Large intestine (tissue), 3 donors: ENCODE results near the gene SNX27. TPM values are rescaled to one million over a fixed set of nuclear protein-coding genes. Genes with fewer than 3 reads are reported as not detected.
"Not testable (repeated sequence)": the region's sequence is repeated elsewhere in the genome, so short reads cannot be mapped to it uniquely, and the experiment has no call there.

ENCODE experiments used
- DNase-seq, 2 donors: peaks; one replicate each; pipeline versions ENCODE4 v3.0.0 to v3.0.0-alpha.2; 2013
- H3K27ac ChIP-seq: one replicate; pipeline ENCODE4 v1.5.1; 2013; ENCODE audit warnings: low read length
- H3K27me3 ChIP-seq: 2 replicates; pipeline ENCODE4 v1.6.1; 2013; ENCODE audit warnings: low read length; ENCODE audit not compliant: control insufficient read depth, insufficient read depth
- H3K36me3 ChIP-seq: 2 replicates; pipeline ENCODE4 v1.6.1; 2013; ENCODE audit warnings: low read length; ENCODE audit not compliant: control insufficient read depth, insufficient read depth
- H3K4me1 ChIP-seq: one replicate; pipeline ENCODE4 v1.6.1; 2013; ENCODE audit warnings: low read length; ENCODE audit not compliant: control insufficient read depth, insufficient read depth
- H3K4me3 ChIP-seq: one replicate; pipeline ENCODE4 v1.5.1; 2013; ENCODE audit warnings: low read length
- H3K9me3 ChIP-seq: one replicate; pipeline ENCODE4 v1.6.1; 2013; ENCODE audit warnings: mild to moderate bottlenecking, low read depth, low read length, moderate library complexity; ENCODE audit not compliant: control insufficient read depth
- WGBS: methylation state at CpG from one replicate; pipeline ENCODE4 v1.1.5; 2013; ENCODE audit warnings: low lambda C conversion rate; ENCODE audit not compliant: insufficient coverage; 5-methylcytosine and 5-hydroxymethylcytosine counted together
- polyA plus RNA-seq: library from polyadenylated mRNA; unstranded; fragments of 120-200 nt; gene quantifications from one replicate; pipeline ENCODE4 v1.2.1, GENCODE V29; 2013

The SNX27 gene
- polyA plus RNA-seq, 1 donor = 20.0 TPM

DNA sequence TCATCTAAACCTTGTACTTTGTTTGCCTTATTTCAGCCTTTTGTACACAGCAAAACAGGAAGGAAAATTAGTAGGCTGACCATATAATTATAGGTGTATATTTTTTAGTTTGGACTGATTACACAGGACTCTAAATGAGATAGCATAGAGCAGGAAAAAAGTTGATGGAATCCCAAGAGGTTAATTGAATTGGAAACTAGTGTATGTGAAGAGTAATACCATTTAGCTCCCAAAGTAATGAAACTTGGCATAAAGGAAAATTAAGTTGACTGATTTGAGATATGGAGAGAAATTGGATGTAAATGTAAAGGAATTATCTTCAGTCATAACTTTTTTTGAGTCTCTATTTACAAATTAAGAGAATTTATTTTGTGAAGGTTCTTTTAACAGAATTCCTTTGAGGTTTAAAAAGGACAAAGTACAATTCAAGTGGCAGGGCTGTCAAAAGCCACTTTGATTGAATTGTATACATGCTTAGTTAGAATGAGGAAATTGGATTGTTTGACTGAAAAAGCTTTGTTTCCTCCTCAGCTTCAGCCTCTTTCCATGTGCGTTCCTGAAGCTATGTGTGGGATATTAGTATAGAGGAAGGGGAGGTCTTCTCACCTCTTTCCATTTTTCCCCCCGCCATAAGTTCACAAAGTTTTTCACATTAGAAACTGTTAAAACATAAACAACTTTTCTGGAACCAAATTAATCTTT lies 26.4 kb downstream of the SNX27 start:
- no peaks in the 10 kb centered on the region for H3K9me3 ChIP-seq
- peaks cover 6% of the 10 kb centered on the region for H3K4me1 ChIP-seq
- no peak overlapping the region for H3K27ac ChIP-seq
- no CpG with 5 or more reads among the region's 2 CpGs for WGBS
- H3K27me3 ChIP-seq = no peaks in the 10 kb centered on the region
- no peak overlapping the region for H3K4me3 ChIP-seq
- peak in 1 of 2 donors; percentile 21 for DNase-seq
- H3K36me3 ChIP-seq = no peaks in the 10 kb centered on the region

- Histone ChIP-seq H3K36me3 (no peaks in the 10 kb centered on the region), H3K4me1 (peaks cover 6% of the 10 kb centered on the region), H3K27ac (no peak overlapping the region), H3K9me3 (no peaks in the 10 kb centered on the region), H3K27me3 (no peaks in the 10 kb centered on the region), H3K4me3 (no peak overlapping the region)
- peak in 1 of 2 donors; percentile 17 for DNase-seq
- WGBS = no CpG with 5 or more reads among the region's 9 CpGs
Measured at GRCh38 chr1:151638812-151639211, 27.0 kb downstream of the SNX27 start.

- Histone ChIP-seq H3K4me3 (no peak overlapping the region), H3K4me1 (peaks cover 6% of the 10 kb centered on the region), H3K36me3 (no peaks in the 10 kb centered on the region), H3K27ac (no peak overlapping the region), H3K9me3 (no peaks in the 10 kb centered on the region), H3K27me3 (no peaks in the 10 kb centered on the region)
- DNase-seq = peak in 1 of 2 donors; percentile 54
- WGBS = 40% methylated on average over 1 of the region's 2 CpGs
Measured at GRCh38 chr1:151639466-151639865, 27.6 kb downstream of the SNX27 start.

DNA sequence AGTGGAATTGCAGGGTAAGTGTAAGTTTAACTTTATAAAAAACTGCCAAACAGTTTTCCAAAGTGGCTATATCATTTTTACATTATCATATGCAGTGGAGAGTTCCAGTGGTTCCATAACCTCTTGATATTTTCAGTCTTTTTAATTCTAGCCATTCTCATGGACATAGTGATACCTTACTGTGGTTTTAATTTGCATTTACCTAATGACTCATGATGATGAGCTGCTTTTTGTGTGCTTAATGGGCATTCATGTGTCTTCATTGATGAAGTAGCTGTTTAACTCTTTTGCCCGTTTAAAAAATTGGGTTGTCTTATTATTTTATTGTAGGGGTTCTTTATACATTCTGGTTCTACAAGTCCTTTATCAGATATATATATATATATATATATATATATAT lies 29.4 kb downstream of the SNX27 start:
- no peak for DNase-seq
- no peaks in the 10 kb centered on the region for H3K27me3 ChIP-seq
- peaks cover 2% of the 10 kb centered on the region for H3K9me3 ChIP-seq
- peaks cover 4% of the 10 kb centered on the region for H3K36me3 ChIP-seq
- WGBS = 100% methylated on average over 1 of the region's 1 CpG
- no peak overlapping the region for H3K27ac ChIP-seq
- H3K4me1 ChIP-seq = peaks cover 6% of the 10 kb centered on the region
- H3K4me3 ChIP-seq = no peak overlapping the region

DNA sequence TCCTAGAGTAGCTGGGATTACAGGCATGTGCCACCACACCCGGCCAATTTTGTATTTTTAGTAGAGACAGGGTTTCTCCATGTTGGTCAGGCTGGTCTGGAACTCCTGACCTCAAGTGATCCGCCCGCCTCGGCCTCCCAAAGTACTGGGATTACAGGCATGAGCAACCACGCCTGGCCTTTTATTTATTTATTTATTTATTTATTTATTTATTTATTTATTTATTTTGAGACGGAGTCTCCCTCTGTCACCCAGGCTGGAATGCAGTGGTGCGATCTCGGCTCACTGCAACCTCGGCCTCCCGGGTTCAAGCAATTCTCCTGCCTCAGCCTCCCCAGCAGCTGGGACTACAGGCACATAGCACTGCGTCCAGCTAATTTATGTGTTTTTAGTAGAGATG lies 31.2 kb downstream of the SNX27 start:
- 100% methylated on average over 1 of the region's 11 CpGs for WGBS
- H3K27me3 ChIP-seq = not testable (repeated sequence)

GRCh38 chr1:151644001-151644400 lies 32.2 kb downstream of the SNX27 start:
- Histone ChIP-seq H3K4me3 (no peak overlapping the region), H3K36me3 (peaks cover 6% of the 10 kb centered on the region), H3K27ac (no peak overlapping the region), H3K4me1 (peaks cover under 1% of the 10 kb centered on the region), H3K9me3 (peaks cover 6% of the 10 kb centered on the region), H3K27me3 (no peaks in the 10 kb centered on the region)
- no CpG with 5 or more reads among the region's 2 CpGs for WGBS
- no peak for DNase-seq

More for the DNA sequence above, 31.2 kb downstream of the SNX27 start:
- not testable (repeated sequence) for H3K9me3 ChIP-seq, H3K27ac ChIP-seq, H3K4me3 ChIP-seq, H3K4me1 ChIP-seq, DNase-seq, H3K36me3 ChIP-seq

DNA sequence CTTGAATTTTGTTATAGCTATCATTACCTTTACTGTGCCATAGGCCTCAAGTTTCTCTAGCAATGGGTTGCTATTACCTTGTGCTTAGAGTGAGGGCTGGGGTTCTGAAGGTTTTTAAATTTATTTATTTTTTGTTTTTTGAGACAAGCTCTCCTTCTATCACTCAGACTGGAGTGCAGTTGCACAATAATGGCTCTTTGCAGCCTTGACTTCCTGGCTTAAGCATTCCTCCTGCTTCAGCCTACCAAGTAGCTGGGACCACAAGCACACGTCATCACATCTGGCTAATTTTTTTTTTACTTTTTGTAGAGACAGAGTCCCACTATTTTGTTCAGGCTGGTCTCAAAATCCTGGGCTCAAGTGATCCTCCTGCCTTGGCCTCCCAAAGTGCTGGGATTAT lies 41.5 kb downstream of the SNX27 start:
- peaks cover 9% of the 10 kb centered on the region for H3K36me3 ChIP-seq
- peaks cover 13% of the 10 kb centered on the region for H3K9me3 ChIP-seq
- no peak for DNase-seq
- WGBS = no CpG with 5 or more reads among the region's 1 CpG
- no peaks in the 10 kb centered on the region for H3K27me3 ChIP-seq
- H3K4me1 ChIP-seq = no peaks in the 10 kb centered on the region
- H3K4me3 ChIP-seq = no peak overlapping the region
- no peak overlapping the region for H3K27ac ChIP-seq

DNA sequence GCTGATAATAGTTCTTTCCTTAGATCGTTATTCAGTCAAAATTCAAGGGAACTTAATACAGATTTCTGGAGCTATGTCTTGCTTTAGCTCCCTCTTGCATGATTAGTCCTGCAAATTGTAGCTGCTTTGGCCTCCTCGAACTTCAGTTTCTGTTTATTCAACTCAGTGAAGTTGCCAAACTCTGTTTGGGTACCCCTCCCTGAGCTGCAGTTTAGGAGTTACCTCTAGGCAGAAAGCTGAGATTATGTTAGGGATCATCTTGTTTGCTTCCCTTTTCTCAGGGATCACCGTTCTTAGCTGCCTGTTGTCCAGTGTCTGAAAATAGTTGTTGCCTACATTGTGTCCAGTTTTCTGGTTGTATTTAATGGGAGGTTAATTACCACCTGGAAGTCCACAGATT lies 43.5 kb downstream of the SNX27 start:
- no peaks in the 10 kb centered on the region for H3K27me3 ChIP-seq
- no peaks in the 10 kb centered on the region for H3K4me1 ChIP-seq
- H3K4me3 ChIP-seq = no peak overlapping the region
- H3K27ac ChIP-seq = no peak overlapping the region
- DNase-seq = no peak
- H3K36me3 ChIP-seq = peaks cover 12% of the 10 kb centered on the region
- peaks cover 9% of the 10 kb centered on the region for H3K9me3 ChIP-seq
- no CpG with 5 or more reads among the region's 3 CpGs for WGBS

DNA sequence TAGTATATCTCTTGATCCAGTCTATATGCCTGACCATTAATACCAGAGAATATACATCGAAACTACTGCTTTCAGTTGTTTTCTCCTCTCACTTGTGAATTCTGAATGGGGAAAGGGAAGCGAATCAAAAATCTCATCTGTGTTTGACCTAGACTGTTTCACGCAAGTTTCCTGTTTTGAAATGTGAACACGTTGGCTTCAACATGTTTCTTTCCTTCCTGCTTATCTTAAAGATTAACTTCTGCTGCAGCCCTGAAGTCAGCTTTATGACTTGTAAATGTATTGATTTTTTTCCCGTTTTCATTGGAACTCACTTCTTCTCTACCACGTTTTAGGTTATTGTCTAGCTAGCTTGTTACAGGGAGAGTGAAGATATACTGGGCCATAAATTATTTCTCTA lies 49.9 kb downstream of the SNX27 start:
- peak in 1 of 2 donors; percentile 55 for DNase-seq
- no peak overlapping the region for H3K27ac ChIP-seq
- no peaks in the 10 kb centered on the region for H3K4me1 ChIP-seq
- H3K4me3 ChIP-seq = no peak overlapping the region
- H3K9me3 ChIP-seq = no peaks in the 10 kb centered on the region
- H3K27me3 ChIP-seq = no peaks in the 10 kb centered on the region
- WGBS = 100% methylated on average over 1 of the region's 6 CpGs
- H3K36me3 ChIP-seq = peaks cover 23% of the 10 kb centered on the region

DNA sequence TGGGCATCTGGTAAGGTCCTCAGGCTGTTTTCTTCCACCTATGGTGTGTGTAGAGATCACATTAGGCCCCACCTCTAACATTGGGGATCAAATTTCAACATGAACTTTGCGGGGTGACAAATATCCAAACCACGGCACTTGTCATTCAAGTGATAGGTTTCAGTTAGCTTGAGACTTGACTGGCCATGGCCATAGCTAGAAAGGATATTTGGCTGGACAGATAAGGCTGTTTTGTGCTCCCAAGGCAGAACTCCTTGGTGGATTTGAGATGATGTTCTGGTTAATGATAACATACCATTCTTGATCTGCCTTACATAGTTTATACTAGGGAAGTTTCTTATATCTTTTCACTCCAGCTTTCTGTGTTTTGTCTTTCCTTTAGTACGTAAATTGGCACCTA lies 56.2 kb downstream of the SNX27 start:
- DNase-seq = no peak
- no peak overlapping the region for H3K27ac ChIP-seq
- no peaks in the 10 kb centered on the region for H3K4me1 ChIP-seq
- H3K4me3 ChIP-seq = no peak overlapping the region
- no peaks in the 10 kb centered on the region for H3K9me3 ChIP-seq
- no CpG with 5 or more reads among the region's 3 CpGs for WGBS
- peaks cover 22% of the 10 kb centered on the region for H3K36me3 ChIP-seq
- no peaks in the 10 kb centered on the region for H3K27me3 ChIP-seq

- not testable (repeated sequence) for H3K27me3 ChIP-seq, H3K4me1 ChIP-seq, DNase-seq, H3K9me3 ChIP-seq, H3K27ac ChIP-seq, H3K4me3 ChIP-seq
- no CpG with 5 or more reads among the region's 2 CpGs for WGBS
- peaks cover 22% of the 10 kb centered on the region for H3K36me3 ChIP-seq
Measured at GRCh38 chr1:151670036-151670675, 58.3 kb downstream of the SNX27 start.
